Osteoblast (primary cell): ENCODE measurements around the gene TM4SF4. TPM values are rescaled to one million over a fixed set of nuclear protein-coding genes. Genes with fewer than 3 reads are reported as not detected.

Experiments used
- DNase-seq: peaks from one replicate; pipeline ENCODE4 v3.0.0; 2011; ENCODE audit warnings: low spot score, mixed read lengths; ENCODE audit not compliant: insufficient read length; ENCODE audit errors: missing footprints
- H2AFZ ChIP-seq: 2 replicates; pipeline ENCODE4 v1.6.0; 2011; ENCODE audit warnings: mild to moderate bottlenecking, low read length
- H3K27ac ChIP-seq: 2 replicates; pipeline ENCODE4 v1.5.1; 2011; ENCODE audit warnings: mild to moderate bottlenecking, low read depth, low read length, moderate library complexity
- H3K27me3 ChIP-seq: 2 replicates; pipeline ENCODE4 v1.6.0; 2012; ENCODE audit warnings: mild to moderate bottlenecking, control low read depth, inconsistent platforms, low read length, moderate library complexity; ENCODE audit not compliant: insufficient read depth
- H3K36me3 ChIP-seq: 2 replicates; pipeline ENCODE4 v1.5.1; 2011; ENCODE audit warnings: mild to moderate bottlenecking, low read length, control low read depth, moderate library complexity; ENCODE audit not compliant: insufficient read depth
- H3K4me1 ChIP-seq: 2 replicates; pipeline ENCODE4 v1.5.1; 2011; ENCODE audit warnings: mild to moderate bottlenecking, low read length, control low read depth, moderate library complexity; ENCODE audit not compliant: insufficient read depth
- H3K4me2 ChIP-seq: 2 replicates; pipeline ENCODE4 v1.6.0; 2011; ENCODE audit warnings: mild to moderate bottlenecking, low read length; ENCODE audit not compliant: insufficient read depth
- H3K4me3 ChIP-seq: fragments of 200-600 bp; sonication (generic); 3 replicates; pipeline ENCODE4 v1.5.1; 2012; ENCODE audit warnings: mild to moderate bottlenecking, low read length, inconsistent platforms; ENCODE audit not compliant: insufficient read depth
- H3K79me2 ChIP-seq: 2 replicates; pipeline ENCODE4 v1.6.0; 2012; ENCODE audit warnings: mild to moderate bottlenecking, low read length, control low read depth, inconsistent platforms; ENCODE audit not compliant: insufficient read depth
- H3K9me3 ChIP-seq: 2 replicates; pipeline ENCODE4 v1.5.1; 2011; ENCODE audit warnings: low read depth, low read length, control low read depth
- H4K20me1 ChIP-seq: 2 replicates; pipeline ENCODE4 v1.6.0; 2012; ENCODE audit warnings: mild to moderate bottlenecking, low read length, control low read depth; ENCODE audit not compliant: insufficient read depth
- CTCF ChIP-seq: IDR thresholded peaks from 2 replicates; pipeline ENCODE4 v1.5.1; 2011; ENCODE audit warnings: mild to moderate bottlenecking, low read depth, low read length, moderate library complexity; ENCODE audit errors: extremely low read depth
- total RNA-seq: library from RNA; depleted of rRNA; stranded (reverse); fragments of >200 nt; gene quantifications from 2 replicates; pipeline ENCODE4 v1.2.3, GENCODE V29; 2012

Gene TM4SF4
- total RNA-seq, 1 donor = not detected

GRCh38 chr3:149545049-149545448 is 70.6 kb downstream of the TM4SF4 start:
- H3K79me2 ChIP-seq = peaks cover 78% of the 10 kb centered on the region
- H2AFZ ChIP-seq = no peak overlapping the region
- H3K4me3 ChIP-seq = no peak overlapping the region
- no peak for DNase-seq
- no peaks in the 10 kb centered on the region for H4K20me1 ChIP-seq
- peak overlapping the region; percentile 18 for H3K27ac ChIP-seq
- no peaks in the 10 kb centered on the region for H3K27me3 ChIP-seq
- peaks cover 32% of the 10 kb centered on the region for H3K36me3 ChIP-seq
- no peaks in the 10 kb centered on the region for H3K9me3 ChIP-seq
- H3K4me1 ChIP-seq = peaks cover 58% of the 10 kb centered on the region
- no peak overlapping the region for H3K4me2 ChIP-seq
- TF ChIP-seq CTCF = no peak

- no peaks in the 10 kb centered on the region for H4K20me1 ChIP-seq
- H3K4me3 ChIP-seq = no peak overlapping the region
- TF ChIP-seq CTCF = no peak
- H3K36me3 ChIP-seq = peaks cover 20% of the 10 kb centered on the region
- peak overlapping the region; percentile 71 for H3K4me2 ChIP-seq
- peaks cover 35% of the 10 kb centered on the region for H3K4me1 ChIP-seq
- H3K27me3 ChIP-seq = no peaks in the 10 kb centered on the region
- peaks cover 64% of the 10 kb centered on the region for H3K79me2 ChIP-seq
- H2AFZ ChIP-seq = no peak overlapping the region
- no peak for DNase-seq
- no peaks in the 10 kb centered on the region for H3K9me3 ChIP-seq
- H3K27ac ChIP-seq = peak overlapping the region; percentile 92
These were observed 72.9 kb downstream of the TM4SF4 start for GRCh38 chr3:149547413-149547812.

- peak overlapping the region; percentile 92 for H3K27ac ChIP-seq
- H3K79me2 ChIP-seq = peaks cover 64% of the 10 kb centered on the region
- no peaks in the 10 kb centered on the region for H3K27me3 ChIP-seq
- H3K36me3 ChIP-seq = peaks cover 20% of the 10 kb centered on the region
- peaks cover 32% of the 10 kb centered on the region for H3K4me1 ChIP-seq
- H4K20me1 ChIP-seq = no peaks in the 10 kb centered on the region
- DNase-seq = peak; percentile 73
- peak overlapping the region; percentile 71 for H3K4me2 ChIP-seq
- no peaks in the 10 kb centered on the region for H3K9me3 ChIP-seq
- no peak for TF ChIP-seq CTCF
- H3K4me3 ChIP-seq = no peak overlapping the region
- H2AFZ ChIP-seq = no peak overlapping the region
These were observed 73.6 kb downstream of the TM4SF4 start for GRCh38 chr3:149547954-149548668.

- peaks cover 35% of the 10 kb centered on the region for H3K4me1 ChIP-seq
- H4K20me1 ChIP-seq = no peaks in the 10 kb centered on the region
- no peak for TF ChIP-seq CTCF
- H3K4me2 ChIP-seq = peak overlapping the region; percentile 71
- peaks cover 25% of the 10 kb centered on the region for H3K36me3 ChIP-seq
- no peaks in the 10 kb centered on the region for H3K27me3 ChIP-seq
- peak overlapping the region; percentile 92 for H3K27ac ChIP-seq
- no peak overlapping the region for H3K4me3 ChIP-seq
- no peak for DNase-seq
- H3K9me3 ChIP-seq = no peaks in the 10 kb centered on the region
- H2AFZ ChIP-seq = no peak overlapping the region
- H3K79me2 ChIP-seq = peaks cover 68% of the 10 kb centered on the region
These were observed 74.2 kb downstream of the TM4SF4 start for GRCh38 chr3:149548669-149549065.
